T-cell (primary cell): ENCODE data around the gene CAMKK2. TPM values are rescaled to one million over a fixed set of nuclear protein-coding genes. Genes with fewer than 3 reads are reported as not detected.
"Not testable (repeated sequence)": the region's sequence is repeated elsewhere in the genome, so short reads cannot be mapped to it uniquely, and the experiment has no call there.

Experiments used
- ATAC-seq, 4 experiments: fragments of 200-7000 bp in 3 of 4; fragments of 150-1000 bp in 1 of 4; cut with Tn5 transposase; replicated peaks in 1 of 4; 1 replicate in 3 of 4; 2 replicates in 1 of 4; pipeline ENCODE4 v1.10.0; 2021; ENCODE audit warnings: moderate library complexity in 3 of 4, mild to moderate bottlenecking in 2 of 4, moderate number of reproducible peaks in 1 of 4
- CTCF ChIA-PET, 2 donors: fragments of 300-600 bp; sonication (Branson Sonifier 250); formaldehyde crosslinking; loops; one replicate each; lab custom pipeline; 2022; ENCODE audit warnings: antibody characterized with exemption in 2 of 2; lab: Charles Lee
- POLR2A ChIA-PET, 2 donors: fragments of 300-600 bp; sonication (Branson Sonifier 250); formaldehyde crosslinking; loops; one replicate each; lab custom pipeline; 2022; ENCODE audit warnings: antibody characterized with exemption in 2 of 2; lab: Charles Lee
- DNase-seq, 35 experiments: peaks; one replicate each; pipeline versions ENCODE4 v3.0.0 to v3.0.0-alpha.2; 2013 to 2023
- H3K27ac ChIP-seq: one replicate; pipeline ENCODE4 v1.5.1; 2013; ENCODE audit warnings: low read length
- H3K27me3 ChIP-seq, 2 experiments: replicated peaks in 1 of 2; 1 replicate in 1 of 2; 2 replicates in 1 of 2; pipeline versions ENCODE4 v1.6.1 to v1.7.0; 2013; ENCODE audit warnings: low read length in 1 of 2, mixed read lengths in 1 of 2; ENCODE audit not compliant: control insufficient read depth in 2 of 2, insufficient read depth in 2 of 2; ENCODE audit errors: extremely low read depth in 1 of 2
- H3K36me3 ChIP-seq, 2 donors: 1 replicate in 1 of 2; 2 replicates in 1 of 2; pipeline versions ENCODE4 v1.6.1 to v1.7.0; 2013; ENCODE audit warnings: low read length in 1 of 2; ENCODE audit not compliant: control insufficient read depth in 2 of 2, insufficient read depth in 1 of 2; ENCODE audit errors: extremely low read depth in 1 of 2
- H3K4me1 ChIP-seq, 2 experiments: 1 replicate in 1 of 2; 2 replicates in 1 of 2; pipeline versions ENCODE4 v1.6.1 to v1.7.0; 2013; ENCODE audit warnings: low read length in 2 of 2, mixed read lengths in 1 of 2; ENCODE audit not compliant: insufficient read depth in 2 of 2, control insufficient read depth in 1 of 2; ENCODE audit errors: extremely low read depth in 1 of 2
- H3K4me3 ChIP-seq, 2 donors: 1 replicate in 1 of 2; 2 replicates in 1 of 2; pipeline versions ENCODE4 v1.5.1 to v1.7.0; 2013; ENCODE audit warnings: mild to moderate bottlenecking in 2 of 2, low read length in 1 of 2, moderate library complexity in 1 of 2; ENCODE audit not compliant: control insufficient read depth in 1 of 2; ENCODE audit errors: extremely low read depth in 1 of 2
- H3K9me3 ChIP-seq: 2 replicates; pipeline ENCODE4 v1.7.0; 2013
- H3K27ac Mint-ChIP-seq, 2 donors: one replicate each; pipeline ENCODE4 v1.8.0; 2020 to 2021; ENCODE audit warnings: mild to moderate bottlenecking in 2 of 2, mixed read lengths in 2 of 2
- H3K27me3 Mint-ChIP-seq, 2 donors: one replicate each; pipeline ENCODE4 v1.8.0; 2021 to 2022; ENCODE audit warnings: mixed read lengths in 2 of 2
- H3K36me3 Mint-ChIP-seq: one replicate; pipeline ENCODE4 v1.8.0; 2021; ENCODE audit warnings: mixed read lengths
- H3K4me1 Mint-ChIP-seq, 3 donors: one replicate each; pipeline ENCODE4 v1.8.0; 2020 to 2022; ENCODE audit warnings: mixed read lengths in 3 of 3, mild to moderate bottlenecking in 1 of 3
- H3K4me3 Mint-ChIP-seq, 3 donors: one replicate each; pipeline ENCODE4 v1.8.0; 2020 to 2022; ENCODE audit warnings: mild to moderate bottlenecking in 3 of 3, mixed read lengths in 3 of 3, moderate library complexity in 3 of 3
- H3K9me3 Mint-ChIP-seq, 3 donors: one replicate each; pipeline ENCODE4 v1.8.0; 2020 to 2022; ENCODE audit warnings: mixed read lengths in 3 of 3
- WGBS: methylation state at CpG from one replicate; pipeline ENCODE4 v1.1.5; 2013; ENCODE audit warnings: missing lambda C conversion rate; ENCODE audit not compliant: insufficient coverage; 5-methylcytosine and 5-hydroxymethylcytosine counted together
- total RNA-seq, 35 experiments: library from RNA in 6 of 35; stranded (reverse) in 6 of 35; fragments of 120-200 nt in 1 of 35; gene quantifications; one replicate each; pipeline versions ENCODE4 v1.2.1 to v1.2.4 and lab custom pipeline; 2013 to 2026

The CAMKK2 gene
- total RNA-seq, 5 donors from 2014 or later (not counting 1 experiment from before 2014, with no cell fraction given), result 13.6 to 25.5 (median 19.8) TPM

DNA sequence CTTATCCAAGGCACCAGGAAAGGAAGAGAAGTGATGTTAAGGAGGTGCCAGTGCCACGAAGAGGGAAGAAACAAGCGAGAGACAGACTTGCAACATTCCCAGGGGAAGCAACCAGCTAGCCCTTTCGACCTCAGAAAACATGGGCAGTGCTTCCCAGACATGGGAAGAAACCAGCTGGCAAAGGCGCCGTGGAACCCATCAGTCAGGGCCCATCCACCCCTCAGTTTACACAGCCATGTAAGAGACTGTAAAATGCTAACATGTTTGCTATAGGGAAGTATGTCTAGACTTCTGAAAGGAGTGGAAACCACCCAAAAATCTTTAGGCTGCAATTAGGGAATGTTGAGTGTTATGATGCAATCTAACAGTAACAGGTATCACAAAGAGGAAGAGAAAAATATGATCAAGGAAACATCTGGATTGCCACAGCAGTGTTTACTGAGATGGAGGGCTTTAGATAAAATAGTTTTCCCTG lies 29.4 kb upstream of the CAMKK2 start:
- no peak for DNase-seq
- Histone ChIP-seq H3K4me1 (no peaks in the 10 kb centered on the region), H3K36me3 (peaks cover 14 to 73% of the 10 kb centered on the region in 2 donors), H3K27ac (no peak overlapping the region), H3K9me3 (no peaks in the 10 kb centered on the region), H3K27me3 (no peaks in the 10 kb centered on the region), H3K4me3 (no peak overlapping the region)
- ATAC-seq, result no peak
- 33% methylated on average over 1 of the region's 5 CpGs for WGBS
- H3K9me3 Mint-ChIP-seq, result no peaks in the 10 kb centered on the region
- H3K27ac Mint-ChIP-seq, result no peak overlapping the region
- POLR2A ChIA-PET, result no interaction called here
- H3K27me3 Mint-ChIP-seq, result no peaks in the 10 kb centered on the region
- no peaks in the 10 kb centered on the region for H3K4me1 Mint-ChIP-seq
- peaks cover 50% of the 10 kb centered on the region for H3K36me3 Mint-ChIP-seq
- CTCF ChIA-PET, result no interaction called here
- no peak overlapping the region for H3K4me3 Mint-ChIP-seq

DNA sequence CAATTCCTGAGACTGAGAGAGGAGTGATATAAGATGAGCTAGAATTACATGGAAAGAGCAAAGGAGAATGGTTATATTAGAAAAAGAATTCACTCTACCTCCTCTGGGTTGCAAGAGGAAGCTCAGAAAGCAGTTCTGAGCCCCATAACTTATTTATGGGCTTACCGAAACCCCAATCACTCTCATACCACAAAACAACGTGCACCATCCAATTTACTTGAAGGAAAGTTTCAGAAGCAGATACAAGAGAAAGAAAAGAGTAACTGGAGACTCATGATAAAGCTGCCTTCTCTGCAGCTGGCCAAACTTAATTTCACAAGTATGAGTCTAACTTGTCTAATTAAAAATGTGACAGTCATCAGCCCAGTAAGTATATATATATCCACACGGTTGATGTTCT lies 27.4 kb upstream of the CAMKK2 start:
- no peaks in the 10 kb centered on the region for H3K4me1 ChIP-seq
- no CpG with 5 or more reads among the region's 3 CpGs for WGBS

GRCh38 chr12:121318121-121318520 lies 21.6 kb upstream of the CAMKK2 start:
- no peaks in the 10 kb centered on the region for H3K9me3 Mint-ChIP-seq
- ChIA-PET POLR2A (interaction anchor here in 1 of 2 donors (0.6 kb wide), 1 partner anchor 402 kb away, joined by 4 read pairs; no protein-coding TSS in a partner anchor), CTCF (no interaction called here)
- Histone ChIP-seq H3K27me3 (no peaks in the 10 kb centered on the region), H3K4me1 (peaks cover 0 to 4% of the 10 kb centered on the region in 2 experiments), H3K9me3 (no peaks in the 10 kb centered on the region), H3K27ac (no peak overlapping the region), H3K4me3 (no peak overlapping the region), H3K36me3 (peaks cover 3 to 36% of the 10 kb centered on the region in 2 donors)
- H3K27me3 Mint-ChIP-seq, result no peaks in the 10 kb centered on the region
- WGBS, result 100% methylated on average over 4 of the region's 11 CpGs
- no peak overlapping the region for H3K4me3 Mint-ChIP-seq
- ATAC-seq (no peak), DNase-seq (no peak)
- H3K36me3 Mint-ChIP-seq, result peaks cover 28% of the 10 kb centered on the region
- H3K27ac Mint-ChIP-seq, result no peak overlapping the region
- H3K4me1 Mint-ChIP-seq, result peaks cover 12 to 24% (median 19%) of the 10 kb centered on the region in 3 donors

More for the DNA sequence above, 27.4 kb upstream of the CAMKK2 start:
- H3K36me3 ChIP-seq, result peaks cover 15 to 68% of the 10 kb centered on the region in 2 donors
- ChIA-PET POLR2A (interaction anchor here in 1 of 2 donors (0.7 kb wide), 1 partner anchor 106 kb away, joined by 4 read pairs; no protein-coding TSS in a partner anchor), CTCF (no interaction called here)
- no peaks in the 10 kb centered on the region for H3K9me3 Mint-ChIP-seq
- no peak overlapping the region for H3K27ac ChIP-seq
- ATAC-seq (no peak), DNase-seq (no peak)
- no peak overlapping the region for H3K4me3 Mint-ChIP-seq
- no peaks in the 10 kb centered on the region for H3K27me3 ChIP-seq
- H3K36me3 Mint-ChIP-seq, result peaks cover 40% of the 10 kb centered on the region
- H3K27ac Mint-ChIP-seq, result peak overlapping the region in 1 of 2 donors; percentile 40
- H3K4me1 Mint-ChIP-seq, result no peaks in the 10 kb centered on the region
- H3K9me3 ChIP-seq, result no peaks in the 10 kb centered on the region
- H3K27me3 Mint-ChIP-seq, result no peaks in the 10 kb centered on the region
- no peak overlapping the region for H3K4me3 ChIP-seq

GRCh38 chr12:121314431-121314830 lies 17.9 kb upstream of the CAMKK2 start:
- H3K4me3 Mint-ChIP-seq, result no peak overlapping the region
- peaks cover 50% of the 10 kb centered on the region for H3K36me3 Mint-ChIP-seq
- peaks cover 19 to 31% (median 29%) of the 10 kb centered on the region in 3 donors for H3K4me1 Mint-ChIP-seq
- peaks cover 13 to 47% of the 10 kb centered on the region in 2 donors for H3K36me3 ChIP-seq
- no peaks in the 10 kb centered on the region for H3K27me3 Mint-ChIP-seq
- ChIA-PET CTCF (interaction anchor here in 1 of 2 donors (0.6 kb wide), 1 partner anchor 424 kb away, joined by 4 read pairs; no protein-coding TSS in a partner anchor), POLR2A (no interaction called here)
- no peaks in the 10 kb centered on the region for H3K27me3 ChIP-seq
- DNase-seq (no peak), ATAC-seq (no peak)
- H3K4me1 ChIP-seq, result peaks cover 0 to 4% of the 10 kb centered on the region in 2 experiments
- no peak overlapping the region for H3K27ac ChIP-seq
- no peaks in the 10 kb centered on the region for H3K9me3 Mint-ChIP-seq
- no peaks in the 10 kb centered on the region for H3K9me3 ChIP-seq
- peak overlapping the region; percentile 45 to 50 for H3K27ac Mint-ChIP-seq
- H3K4me3 ChIP-seq, result no peak overlapping the region
- WGBS, result 100% methylated on average over 1 of the region's 3 CpGs

GRCh38 chr12:121310231-121310630 lies 13.7 kb upstream of the CAMKK2 start:
- no CpG with 5 or more reads among the region's 1 CpG for WGBS

DNA sequence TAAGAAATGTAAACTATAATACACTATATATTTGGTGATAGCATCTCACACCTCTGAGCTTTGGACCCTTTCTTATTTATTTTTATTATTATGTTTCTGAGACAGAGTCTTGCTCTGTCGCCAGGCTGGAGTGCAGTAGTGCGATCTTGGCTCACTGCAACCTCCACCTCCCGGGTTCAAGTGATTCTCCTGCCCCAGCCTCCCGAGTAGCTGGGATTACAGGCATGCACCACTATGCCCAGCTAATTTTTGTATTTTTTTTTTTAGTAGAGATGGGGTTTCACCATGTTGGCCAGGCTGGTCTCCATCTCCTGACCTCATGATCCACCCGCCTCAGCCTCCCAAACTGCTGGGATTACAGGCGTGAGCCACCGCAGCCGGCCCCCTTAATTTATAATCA lies 10.9 kb upstream of the CAMKK2 start:
- no CpG with 5 or more reads among the region's 8 CpGs for WGBS
- H3K27ac Mint-ChIP-seq, H3K27me3 Mint-ChIP-seq, H3K9me3 Mint-ChIP-seq, H3K4me1 ChIP-seq, H3K9me3 ChIP-seq, H3K4me3 Mint-ChIP-seq, ATAC-seq, H3K4me3 ChIP-seq, CTCF ChIA-PET, DNase-seq, H3K27ac ChIP-seq, H3K27me3 ChIP-seq: not testable (repeated sequence)
- H3K4me1 Mint-ChIP-seq, result peaks cover 0 to 13% (median 6%) of the 10 kb centered on the region in 3 donors
- POLR2A ChIA-PET, result interaction anchor here in 1 of 2 donors (0.6 kb wide), 1 partner anchor 295 kb away, joined by 3 read pairs; no protein-coding TSS in a partner anchor
- H3K36me3 Mint-ChIP-seq, result peaks cover 33% of the 10 kb centered on the region
- peaks cover 18 to 40% of the 10 kb centered on the region in 2 donors for H3K36me3 ChIP-seq

More at GRCh38 chr12:121310231-121310630, 13.7 kb upstream of the CAMKK2 start:
- ATAC-seq, H3K4me3 ChIP-seq, H3K27me3 Mint-ChIP-seq, DNase-seq, CTCF ChIA-PET, POLR2A ChIA-PET, H3K27me3 ChIP-seq, H3K27ac ChIP-seq, H3K4me1 ChIP-seq, H3K9me3 ChIP-seq, H3K4me3 Mint-ChIP-seq, H3K9me3 Mint-ChIP-seq: not testable (repeated sequence)
- Mint-ChIP-seq H3K4me1 (peaks cover 13 to 29% (median 23%) of the 10 kb centered on the region in 3 donors), H3K27ac (peak overlapping the region; percentile 15 to 34), H3K36me3 (peaks cover 39% of the 10 kb centered on the region)
- peaks cover 18 to 42% of the 10 kb centered on the region in 2 donors for H3K36me3 ChIP-seq
